HG03280 (cell line): ENCODE data around the gene TIMM13.

Source experiments
- ATAC-seq: cut with Tn5 transposase; IDR thresholded peaks from one replicate; pipeline ENCODE4 v1.9.1; 2021; ENCODE audit warnings: mild to moderate bottlenecking, moderate library complexity; ENCODE audit not compliant: unreplicated experiment

TIMM13 gene

DNA sequence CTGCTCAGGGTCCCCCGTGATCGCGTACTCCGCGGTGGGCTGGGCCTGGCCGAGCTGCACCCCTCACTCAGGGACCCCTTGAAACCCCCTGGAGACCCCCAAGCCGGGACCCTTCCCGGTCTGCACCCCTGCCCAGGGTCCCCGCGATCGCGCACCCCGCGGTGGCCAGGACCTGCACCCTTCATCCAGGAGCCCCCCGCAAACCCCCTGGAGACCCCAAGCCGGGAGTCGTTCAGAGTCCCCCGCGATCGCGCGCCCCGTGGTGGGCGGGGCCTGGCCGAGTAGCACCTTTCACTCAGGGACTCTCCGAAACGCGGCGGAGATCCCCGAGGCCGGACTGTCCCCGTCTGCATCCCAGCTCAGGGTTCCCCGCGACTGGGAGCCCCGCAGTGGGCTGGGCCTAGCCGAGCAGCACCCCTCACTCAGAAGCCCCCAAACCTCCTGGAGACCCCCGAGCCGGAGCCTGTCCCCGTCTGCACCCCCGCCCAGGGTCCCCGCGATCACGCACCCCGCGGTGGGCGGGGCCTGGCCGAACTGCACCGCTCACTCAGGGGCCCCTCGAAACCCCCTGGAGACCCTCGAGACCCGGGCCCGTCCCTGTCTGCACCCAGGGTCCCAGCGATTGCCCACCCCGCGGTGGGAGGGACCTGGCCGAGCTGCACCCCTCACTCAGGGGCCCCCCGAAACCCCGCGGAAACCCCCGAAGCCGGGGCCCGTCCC, 28.6 kb upstream of the TIMM13 start:
- ATAC-seq, result peak; percentile 30

DNA sequence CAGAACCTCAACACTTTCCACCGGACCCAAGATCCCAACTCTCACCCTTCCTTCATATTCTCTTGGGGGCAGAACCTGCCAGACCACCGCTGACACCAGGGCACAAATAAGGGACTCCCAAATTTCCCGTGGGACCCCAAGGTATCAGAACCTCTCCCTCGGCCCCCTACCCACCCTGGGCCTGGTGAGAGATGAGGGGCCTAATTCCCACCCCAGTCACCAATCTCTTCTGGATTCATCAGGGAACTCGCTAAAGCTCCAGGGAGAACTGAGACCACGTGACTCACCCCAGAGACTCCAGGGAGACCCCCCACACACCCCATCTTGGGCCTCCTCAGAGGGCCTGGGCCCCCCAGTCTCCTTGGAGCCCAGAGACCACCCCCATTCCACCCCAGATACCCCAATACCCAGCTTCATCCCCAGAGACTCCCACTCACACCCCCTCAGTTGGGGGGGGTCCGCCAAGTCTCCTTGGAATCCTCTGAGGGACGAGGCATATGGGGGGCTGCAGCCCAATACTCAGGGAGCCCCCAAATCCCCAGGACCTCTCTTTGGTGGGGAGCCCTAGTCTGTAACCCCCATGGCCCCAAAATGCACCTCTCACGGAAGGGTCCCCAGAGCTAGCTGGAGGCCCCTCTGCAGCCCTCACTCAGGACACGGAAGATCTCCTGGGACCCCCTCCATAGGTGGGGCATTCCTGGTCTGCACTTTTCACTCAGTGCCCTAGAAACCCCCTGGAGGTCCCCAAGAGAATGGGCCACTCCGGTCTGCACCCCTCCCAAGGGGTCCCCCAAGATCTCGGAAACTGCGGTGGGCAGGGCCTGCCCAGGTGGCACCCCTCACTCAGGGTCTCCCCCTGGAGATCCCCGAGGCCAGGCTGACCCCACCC, 27.8 kb upstream of the TIMM13 start:
- ATAC-seq, result no peak

DNA sequence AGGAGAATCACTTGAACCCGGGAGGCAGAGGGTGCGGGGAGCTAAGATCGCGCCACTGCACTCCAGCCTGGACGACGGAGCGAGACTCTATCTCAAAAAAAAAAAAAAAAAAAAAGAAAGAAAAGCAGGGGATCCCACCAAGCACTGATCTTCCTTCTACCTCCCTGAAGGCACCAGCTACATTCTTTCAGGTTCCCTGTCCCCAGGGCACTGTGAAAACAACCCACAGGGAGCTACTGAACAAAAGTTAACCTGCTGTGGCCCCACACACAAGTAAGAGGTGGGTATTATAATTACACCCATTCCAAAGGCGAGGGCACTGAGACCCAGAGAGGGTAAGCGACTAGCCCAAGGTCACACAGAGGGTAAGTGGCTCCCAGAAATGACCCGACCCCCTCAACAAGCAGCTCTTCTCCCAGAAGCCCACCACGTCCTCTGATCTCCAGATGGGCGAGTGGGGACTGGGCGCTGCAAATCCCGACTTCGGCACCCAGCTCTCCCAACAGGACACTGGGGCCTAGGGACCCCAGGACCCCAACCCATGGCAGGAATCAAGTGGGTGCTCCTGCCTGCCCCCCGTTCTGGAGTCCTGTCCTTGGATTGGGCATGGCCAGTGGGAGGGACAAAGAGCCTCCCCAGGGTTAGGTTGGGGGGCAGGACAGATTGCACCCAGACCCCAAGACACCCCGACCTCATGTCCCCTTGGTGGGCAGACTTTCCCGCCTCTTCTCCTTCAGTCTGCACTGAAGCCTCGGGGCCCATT, 27.0 kb upstream of the TIMM13 start:
- ATAC-seq, result no peak

DNA sequence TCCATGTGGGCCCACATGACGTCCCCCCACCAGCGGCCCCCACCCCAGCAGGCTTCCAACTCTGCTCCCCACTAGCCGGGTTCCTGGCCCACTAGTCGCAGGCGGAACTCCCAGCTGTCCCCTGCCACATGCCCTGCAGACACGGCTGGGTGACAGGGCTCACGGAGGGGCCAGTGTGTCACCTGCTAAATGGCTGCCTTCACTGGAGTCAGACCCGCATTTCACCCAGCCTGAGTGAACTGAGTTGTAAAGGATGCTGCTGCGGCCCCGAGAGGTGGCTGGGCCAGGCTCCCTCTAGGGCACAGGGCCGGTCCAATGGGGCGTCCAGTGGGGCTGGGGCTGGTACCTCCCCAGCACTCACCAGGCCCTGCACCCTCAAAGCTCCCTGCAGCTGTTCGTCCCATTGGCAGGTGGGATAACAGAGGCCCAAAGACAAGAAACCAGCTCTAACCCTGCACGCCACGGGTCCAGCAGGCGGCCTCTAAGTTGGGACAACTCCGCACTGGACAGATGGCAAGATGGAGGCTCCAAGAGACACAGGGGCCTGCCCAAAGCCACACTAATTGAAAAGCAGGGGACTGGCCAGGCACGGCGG, 26.1 kb upstream of the TIMM13 start:
- ATAC-seq, result no peak

DNA sequence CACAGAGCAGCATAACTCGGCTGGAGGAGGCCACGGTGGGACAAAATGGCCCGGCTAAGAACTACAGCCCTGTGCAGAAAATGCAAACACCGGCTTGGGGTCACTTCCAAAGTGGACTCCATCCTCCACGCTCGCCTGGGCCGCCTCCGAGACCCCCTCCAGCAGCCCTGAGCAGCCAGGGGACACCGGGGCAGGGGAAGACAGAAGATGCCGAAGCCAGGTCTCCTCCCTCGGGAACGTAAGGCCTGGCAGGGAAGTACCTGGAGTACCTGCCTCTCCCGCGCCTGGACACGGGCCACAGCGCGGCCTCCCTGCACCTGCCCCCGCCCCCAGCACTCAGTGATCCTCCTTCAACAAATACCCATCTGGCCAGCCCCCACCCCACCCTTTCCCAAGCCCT, 24.4 kb upstream of the TIMM13 start:
- no peak for ATAC-seq

DNA sequence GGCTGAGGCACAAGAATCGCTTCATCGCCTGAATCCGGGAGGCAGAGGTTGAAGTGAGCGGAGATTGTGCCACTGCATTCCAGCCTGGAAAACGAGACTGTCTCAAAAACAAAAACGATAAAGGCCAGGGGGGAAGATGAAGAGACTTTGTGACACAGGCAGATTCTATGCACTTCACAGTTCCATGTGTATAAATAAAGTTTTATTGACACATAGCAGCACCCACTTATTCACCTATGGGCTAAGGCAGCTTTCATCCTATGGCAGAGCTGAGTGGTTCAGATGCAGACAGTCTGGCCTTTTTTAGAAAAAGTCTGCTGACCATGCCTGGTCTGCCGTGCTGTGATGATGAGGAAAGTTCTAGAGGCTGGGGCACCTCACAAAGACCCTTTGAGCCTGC, 23.8 kb upstream of the TIMM13 start:
- ATAC-seq, result no peak

DNA sequence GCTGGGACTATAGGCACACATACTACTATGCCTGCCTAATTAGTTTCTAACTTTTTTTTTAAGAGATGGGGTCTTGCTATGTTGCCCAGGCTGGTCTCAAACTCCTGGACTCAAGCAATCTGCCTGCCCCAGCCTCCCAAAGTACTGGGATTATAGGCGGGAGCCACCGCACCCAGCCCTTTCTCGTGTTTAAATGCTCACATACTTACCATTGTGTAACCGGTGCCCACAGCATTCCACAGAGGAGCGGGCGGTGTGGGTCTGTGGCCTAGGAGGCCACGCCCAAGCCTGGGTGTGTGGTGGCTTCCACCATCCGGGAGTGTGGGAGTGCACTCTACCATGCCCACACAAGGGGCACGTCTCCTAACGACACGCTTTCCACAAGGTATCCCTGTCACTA, 21.6 kb upstream of the TIMM13 start:
- ATAC-seq, result no peak

DNA sequence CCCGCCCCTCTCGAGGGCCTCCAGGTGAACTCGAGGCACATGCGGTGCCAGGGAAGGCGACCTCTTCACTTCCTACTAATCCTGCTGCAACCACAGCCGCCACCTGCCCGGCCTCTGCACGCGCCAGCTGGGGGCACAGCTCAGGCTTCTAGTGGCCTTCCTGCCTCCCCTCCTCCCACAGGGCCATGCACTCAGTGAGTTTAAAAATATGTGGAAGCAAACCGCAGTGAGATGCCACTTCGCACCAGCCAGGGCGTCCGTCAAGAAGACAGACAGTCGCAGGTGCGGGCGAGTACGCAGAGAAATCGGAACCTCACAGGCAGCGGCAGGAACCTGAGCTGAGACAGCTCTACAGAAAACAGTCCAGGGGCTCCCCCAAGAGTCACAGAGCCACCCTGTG, 19.0 kb upstream of the TIMM13 start:
- ATAC-seq, result no peak

DNA sequence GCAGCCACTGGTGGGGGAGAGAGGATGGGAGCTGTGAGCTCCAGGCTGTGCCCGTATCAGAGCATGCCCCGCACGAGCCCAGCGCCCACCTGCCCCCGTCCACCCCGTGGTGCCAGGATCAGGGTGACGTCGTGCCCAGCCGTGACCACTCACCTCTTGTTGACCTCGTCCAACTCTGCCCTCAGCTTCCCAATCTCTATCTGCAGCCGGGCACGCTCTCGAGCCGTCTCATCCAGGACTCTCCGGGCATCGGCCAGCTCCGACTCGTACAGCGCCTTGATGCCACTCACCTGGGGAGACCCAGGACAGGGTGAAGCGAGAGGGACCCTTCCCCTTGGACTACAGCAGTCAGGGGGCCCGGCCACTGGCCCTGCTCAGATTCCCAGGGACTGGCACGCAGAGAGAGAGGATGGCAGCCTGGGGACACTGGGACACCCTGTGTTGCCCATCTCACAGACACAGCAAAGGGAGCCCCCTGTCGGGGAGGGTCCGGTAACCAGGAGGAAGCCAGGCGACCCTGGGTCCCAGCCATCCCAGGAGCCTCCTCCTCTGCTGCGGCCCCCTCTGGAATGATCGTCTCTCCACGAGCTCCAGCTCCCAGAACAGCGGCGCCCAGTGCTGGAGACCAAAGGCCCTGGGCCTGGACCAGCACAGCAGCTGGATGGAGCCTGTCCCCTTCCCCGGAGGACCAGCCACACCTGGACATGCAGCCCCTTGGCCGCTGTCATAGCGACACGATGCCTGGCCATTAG, 17.0 kb upstream of the TIMM13 start:
- ATAC-seq, result no peak

DNA sequence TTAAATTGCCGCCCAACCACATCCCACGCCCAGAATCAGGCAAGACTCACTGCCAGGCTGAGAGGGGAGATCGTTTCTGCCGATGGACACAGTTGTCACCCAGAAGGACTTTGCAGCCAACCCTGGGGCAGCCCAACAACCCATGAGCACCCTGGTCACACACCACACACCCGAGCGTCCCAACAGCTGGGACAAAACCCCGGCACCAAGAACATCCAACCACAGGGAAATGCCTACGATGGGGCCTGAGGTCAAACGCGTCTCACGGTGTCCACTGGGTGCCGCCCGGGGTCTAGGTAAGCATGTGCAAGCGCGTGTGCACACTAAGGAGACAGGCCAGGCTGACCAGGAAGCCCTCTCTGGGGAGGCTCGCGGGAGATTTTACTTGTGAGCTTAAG, 16.4 kb upstream of the TIMM13 start:
- ATAC-seq, result no peak

DNA sequence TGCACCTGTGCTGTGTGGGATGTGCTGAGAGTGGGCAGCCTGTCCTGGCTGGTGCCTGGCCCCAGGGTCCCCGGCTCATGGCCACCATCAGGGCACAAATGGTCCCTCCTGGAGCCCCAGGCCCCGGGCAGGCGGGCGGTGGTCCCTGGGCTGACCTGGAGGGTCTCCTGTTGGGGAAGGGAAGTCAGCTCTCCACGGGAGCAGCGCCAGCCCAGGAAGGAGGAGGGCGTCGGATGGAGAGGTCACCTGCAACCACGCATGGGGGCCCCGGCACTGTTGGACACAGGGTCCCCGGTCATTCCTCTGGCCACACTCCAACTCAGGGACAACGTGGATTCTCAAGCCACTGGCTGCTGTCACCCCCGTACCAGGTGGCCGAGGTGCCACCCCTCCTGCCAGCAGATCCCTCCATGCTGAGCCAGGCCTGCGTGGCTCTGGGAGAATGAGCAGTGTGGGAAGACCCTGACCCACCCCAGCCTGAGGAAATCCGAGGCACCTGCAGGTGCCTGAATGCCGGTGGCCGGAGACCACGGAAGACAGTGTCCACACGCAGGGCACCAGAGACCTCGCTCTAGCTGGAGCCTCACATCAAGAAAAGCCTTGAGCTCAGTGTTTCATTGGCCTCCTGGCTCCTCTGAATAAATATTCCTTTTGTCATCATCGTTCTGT, 15.9 kb upstream of the TIMM13 start:
- no peak for ATAC-seq

DNA sequence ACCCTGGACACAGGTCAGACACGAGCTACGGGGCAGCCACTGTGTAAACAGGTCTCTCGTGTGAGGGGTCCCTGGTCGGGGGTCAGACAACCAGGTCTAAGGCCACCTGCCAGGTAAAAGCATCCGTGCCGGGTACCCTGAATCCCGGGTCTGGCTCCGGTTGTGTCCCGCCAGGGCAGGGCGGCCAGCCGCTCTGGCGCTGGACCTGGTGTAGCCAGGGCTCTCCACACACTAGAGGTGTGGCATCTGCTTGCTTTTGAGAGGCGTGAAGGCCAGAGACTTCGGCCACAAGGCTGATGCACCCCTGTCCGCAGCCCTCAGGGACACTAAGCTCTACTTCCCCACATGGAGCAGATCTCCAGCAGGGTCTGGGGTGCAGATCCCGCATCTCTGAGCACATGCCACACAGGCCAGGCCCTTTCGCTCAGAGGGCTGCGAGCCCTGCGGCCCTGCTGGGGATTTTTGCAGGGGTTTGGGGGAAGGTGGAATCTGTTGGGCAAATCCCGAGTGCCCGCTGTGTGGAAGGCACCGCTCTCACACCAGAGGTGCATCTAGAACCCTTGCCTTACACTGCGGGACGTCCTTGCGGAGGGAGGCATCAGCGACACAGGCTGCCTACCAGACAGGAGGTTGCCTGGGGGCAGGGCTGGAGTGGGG, 13.8 kb upstream of the TIMM13 start:
- no peak for ATAC-seq

DNA sequence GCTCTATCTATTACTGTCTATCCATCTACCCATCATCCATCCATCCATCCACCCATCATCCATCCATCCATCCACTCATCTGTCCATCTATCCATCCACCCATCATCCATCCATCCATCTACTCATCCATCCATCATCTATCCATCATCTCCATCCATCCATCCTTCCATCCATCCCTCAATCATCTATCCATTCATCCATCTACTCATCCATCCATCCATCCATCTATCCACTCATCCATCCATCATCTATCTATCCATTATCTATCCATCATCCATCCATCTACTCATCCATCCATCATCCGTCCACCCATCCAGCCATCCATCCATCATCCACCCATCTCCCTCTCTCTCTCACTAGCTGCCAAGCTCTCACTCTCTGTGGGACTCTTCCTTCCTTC, 13.1 kb upstream of the TIMM13 start:
- ATAC-seq, result no peak

DNA sequence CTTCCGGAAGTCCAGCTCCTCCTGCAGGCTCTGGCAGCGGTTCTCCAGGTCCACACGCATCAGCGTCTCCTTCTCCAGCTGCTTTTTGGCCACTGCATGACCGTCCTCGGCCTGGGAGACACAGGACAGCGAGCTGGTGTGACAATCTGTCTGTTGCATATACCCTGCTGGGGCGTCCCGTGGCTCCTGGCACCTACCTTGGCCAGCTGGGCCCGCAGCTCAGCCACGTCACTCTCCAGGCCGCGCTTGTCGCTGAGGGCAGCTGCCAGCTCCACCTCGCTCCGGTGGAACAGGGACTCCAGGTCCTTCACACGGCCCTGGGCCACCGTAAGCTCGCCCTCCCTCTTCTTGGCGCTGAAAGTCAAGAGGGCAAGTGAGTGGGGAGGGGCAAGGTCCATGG, 10.8 kb upstream of the TIMM13 start:
- no peak for ATAC-seq

DNA sequence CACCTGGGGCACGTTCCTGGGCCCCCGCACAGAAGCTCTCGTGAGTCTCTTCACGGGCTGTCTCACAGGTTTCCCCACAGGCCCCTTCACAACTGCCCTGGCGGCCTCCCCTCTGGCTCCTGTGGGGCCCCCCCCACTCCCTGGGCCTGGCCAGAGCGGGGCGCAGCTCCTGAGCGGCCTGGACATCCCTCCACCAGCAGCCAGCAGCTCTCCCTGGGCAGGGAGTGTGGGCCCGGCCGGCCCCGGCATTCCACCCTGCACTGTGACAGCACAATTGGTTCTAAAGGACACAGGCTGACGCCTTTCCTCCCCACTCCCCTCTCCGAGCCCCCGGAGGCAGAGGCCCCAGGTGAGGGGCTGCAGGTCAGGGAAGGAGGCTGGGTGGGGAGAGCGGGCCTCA, 9.5 kb upstream of the TIMM13 start:
- ATAC-seq, result no peak

DNA sequence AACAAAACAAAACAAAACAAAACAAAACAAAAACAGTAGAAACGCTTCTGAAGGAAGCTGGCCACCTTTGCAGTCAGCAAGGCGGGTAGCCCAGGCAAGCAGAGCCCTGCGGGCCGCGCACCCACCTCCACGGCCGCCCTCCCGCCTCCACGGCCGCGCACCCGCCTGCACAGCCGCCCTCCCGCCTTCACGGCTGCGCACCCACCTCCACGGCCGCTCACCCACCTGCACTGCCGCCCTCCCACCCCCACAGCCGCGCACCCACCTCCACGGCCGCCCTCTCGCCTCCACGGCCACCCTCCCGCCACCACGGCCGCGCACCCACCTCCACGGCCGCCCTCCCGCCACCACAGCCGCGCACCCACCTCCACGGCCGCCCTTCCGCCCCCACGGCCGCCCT, 9.0 kb upstream of the TIMM13 start:
- no peak for ATAC-seq

DNA sequence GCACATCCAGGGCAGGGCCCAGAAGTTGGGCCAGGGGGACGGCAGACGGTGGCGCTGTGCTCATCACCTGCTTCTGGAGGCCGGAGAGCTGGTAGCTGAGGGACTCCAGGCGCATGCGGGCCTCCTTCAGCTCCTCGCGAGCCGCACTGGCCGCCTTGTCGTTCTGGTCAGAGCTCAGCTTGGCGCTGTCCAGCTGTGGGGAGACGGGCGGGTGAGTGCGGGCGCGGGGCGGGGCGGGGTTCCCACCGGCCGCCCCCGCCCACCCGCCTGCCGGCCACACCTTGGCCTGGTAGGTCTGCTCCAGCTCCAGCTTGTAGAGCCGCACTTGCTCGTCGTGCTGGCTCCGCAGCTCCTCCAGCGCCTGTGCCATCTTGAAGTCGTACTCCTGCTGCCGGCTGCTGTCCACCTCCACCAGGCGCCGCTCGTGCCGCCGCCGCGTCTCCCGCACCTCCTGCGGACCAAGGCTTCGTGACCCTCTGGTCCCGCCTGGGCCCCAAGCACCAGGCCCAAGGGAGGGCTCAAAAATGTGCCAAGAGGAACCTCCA, 7.4 kb upstream of the TIMM13 start:
- ATAC-seq, result no peak

DNA sequence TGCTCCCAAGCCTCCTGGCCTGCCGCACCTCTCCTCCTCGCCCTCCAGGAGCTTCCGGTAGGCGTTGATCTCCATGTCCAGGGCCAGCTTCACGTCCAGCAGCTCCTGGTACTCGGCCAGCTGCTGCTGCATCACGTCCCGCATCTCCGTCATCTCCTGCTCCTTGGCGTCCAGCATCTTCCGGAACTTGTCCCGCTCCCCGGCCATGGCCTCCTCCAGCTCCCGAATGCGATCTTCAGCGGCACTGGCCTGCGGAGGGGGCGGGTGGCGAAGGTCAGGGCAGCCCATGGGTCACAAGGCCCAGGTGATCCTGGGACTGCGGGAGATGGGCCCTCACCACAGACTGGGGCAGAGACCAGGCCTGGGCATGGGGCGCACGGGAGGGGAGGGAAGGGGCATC, 6.9 kb upstream of the TIMM13 start:
- no peak for ATAC-seq

DNA sequence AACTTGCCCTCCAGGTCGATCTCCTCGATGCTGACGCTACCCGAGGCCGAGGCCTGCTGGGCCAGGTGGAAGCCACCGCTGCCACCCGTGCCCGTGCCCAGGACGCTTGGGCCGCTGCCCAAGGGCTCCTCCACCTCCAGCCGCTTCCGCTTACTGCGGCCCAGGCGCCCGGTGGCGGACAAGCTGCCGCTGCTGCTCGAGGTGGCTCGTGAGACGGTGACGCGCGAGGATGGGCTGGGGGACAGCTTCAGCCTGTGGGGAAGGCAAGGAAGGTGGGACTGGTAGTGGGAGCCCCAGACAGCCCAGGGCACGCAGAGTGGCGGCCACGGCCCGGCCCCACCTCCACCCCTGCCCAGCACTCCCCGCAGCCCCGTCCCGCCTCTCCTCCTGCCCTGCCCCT, 6.5 kb upstream of the TIMM13 start:
- ATAC-seq, result no peak
